HG03457 (cell line): ENCODE measurements around the gene PNO1.
A peak's percentile ranks its signal among the peaks of the same experiment; 100 is the strongest.

Experiments
- ATAC-seq: cut with Tn5 transposase; IDR thresholded peaks from one replicate; pipeline ENCODE4 v1.9.1; 2021; ENCODE audit warnings: moderate number of reproducible peaks; ENCODE audit not compliant: unreplicated experiment

The PNO1 gene

DNA sequence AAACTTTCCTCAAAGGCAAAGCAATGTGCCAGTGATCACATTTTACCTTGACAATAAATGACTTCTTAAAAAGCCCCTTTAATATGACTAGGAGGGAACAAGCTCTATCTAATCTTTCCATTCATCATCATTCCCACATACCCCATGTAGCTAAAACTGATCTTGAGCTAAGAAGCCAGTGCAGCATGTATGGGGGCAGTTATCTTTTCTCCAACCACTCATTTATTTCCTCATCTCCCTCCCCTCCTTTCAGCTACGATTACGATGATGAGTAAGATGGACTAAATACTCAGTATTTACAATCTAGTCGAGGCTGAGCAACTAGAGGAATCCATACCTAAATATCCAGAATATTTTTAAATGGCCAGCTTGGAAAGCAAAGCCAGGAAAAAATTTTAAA, 35.5 kb downstream of the PNO1 start:
- no peak for ATAC-seq

DNA sequence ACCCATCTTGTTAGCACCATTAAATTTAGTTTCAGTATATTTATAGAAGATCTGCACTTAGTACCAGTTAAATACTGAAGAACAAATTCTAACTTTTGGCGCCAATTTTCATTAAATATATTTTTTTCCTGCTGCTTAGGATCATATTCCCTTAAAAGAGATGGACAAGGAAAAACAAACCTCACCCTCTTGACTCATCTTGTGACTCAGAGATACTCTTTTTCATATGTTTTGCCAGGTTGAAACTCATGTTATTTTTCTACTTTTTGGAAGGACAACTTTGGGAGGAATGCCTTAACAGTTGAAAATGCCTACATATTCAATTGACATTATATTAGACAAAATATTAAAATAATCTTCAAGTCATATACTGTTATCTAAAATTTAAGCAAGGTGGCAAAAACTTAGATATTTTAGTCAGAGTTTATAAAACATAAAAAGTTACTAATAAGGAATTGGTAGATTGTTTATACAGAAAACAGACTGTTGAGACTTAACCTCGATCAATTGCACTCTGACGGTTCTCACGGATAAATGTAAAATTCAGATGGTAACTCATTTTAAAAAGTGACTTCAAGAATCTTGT, 36.2 kb downstream of the PNO1 start:
- no peak for ATAC-seq

GRCh38 chr2:68195096-68195495, 37.4 kb downstream of the PNO1 start:
- ATAC-seq, result no peak

DNA sequence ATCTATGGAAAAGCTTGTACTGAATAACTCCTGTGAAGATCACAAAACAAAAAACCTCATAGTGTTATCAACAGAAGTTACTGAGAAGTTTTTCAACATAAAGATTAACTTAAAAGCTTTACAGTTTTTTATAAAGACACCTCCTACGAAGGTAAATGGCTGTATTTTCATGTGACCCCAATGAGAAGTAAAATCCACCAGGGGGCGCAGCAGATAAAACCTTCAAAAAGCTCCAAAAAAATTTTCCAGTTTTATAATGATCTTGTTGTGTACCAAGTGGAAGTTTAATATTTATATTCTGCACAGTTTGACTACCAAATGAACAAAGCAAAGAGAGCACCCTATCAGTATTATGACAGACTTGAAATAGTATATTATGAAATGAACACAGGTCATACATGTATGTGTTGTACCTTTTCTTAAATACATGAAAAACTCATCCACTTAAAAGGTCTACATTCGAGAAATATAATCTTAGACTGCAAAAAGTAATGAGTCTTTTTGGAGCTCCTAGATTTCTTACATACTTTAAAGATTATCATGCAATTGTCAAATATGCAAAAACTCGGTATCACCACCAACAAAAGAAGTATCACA, 38.5 kb downstream of the PNO1 start:
- no peak for ATAC-seq

DNA sequence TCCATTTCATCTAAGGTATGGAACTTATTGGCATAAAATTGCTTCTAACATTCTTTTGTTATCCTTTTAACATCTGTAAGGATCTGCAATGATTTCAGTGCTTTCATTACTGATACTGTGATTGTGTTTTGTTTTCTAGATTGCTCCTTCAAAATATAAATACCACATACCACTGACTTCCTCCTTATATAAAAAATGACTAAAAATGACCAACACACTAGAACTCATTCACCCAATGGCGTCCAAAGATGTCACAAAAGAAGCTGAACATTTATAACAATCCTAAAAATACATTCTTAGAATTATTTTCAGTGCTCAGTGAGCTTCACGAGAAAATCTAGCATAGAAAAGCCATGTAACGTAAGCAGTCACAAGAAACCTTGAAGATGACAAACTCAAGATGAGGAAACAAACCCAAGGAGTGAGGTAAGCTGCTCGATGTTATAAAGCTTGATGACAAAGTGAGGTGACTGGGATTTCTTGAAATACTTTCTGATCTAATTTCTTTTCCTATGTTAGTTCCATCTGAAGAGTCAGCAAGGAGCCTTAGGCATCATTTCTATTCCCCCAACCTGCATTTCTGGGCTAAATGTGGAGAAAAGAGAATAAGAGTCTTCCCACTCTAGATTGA, 42.6 kb downstream of the PNO1 start:
- no peak for ATAC-seq

DNA sequence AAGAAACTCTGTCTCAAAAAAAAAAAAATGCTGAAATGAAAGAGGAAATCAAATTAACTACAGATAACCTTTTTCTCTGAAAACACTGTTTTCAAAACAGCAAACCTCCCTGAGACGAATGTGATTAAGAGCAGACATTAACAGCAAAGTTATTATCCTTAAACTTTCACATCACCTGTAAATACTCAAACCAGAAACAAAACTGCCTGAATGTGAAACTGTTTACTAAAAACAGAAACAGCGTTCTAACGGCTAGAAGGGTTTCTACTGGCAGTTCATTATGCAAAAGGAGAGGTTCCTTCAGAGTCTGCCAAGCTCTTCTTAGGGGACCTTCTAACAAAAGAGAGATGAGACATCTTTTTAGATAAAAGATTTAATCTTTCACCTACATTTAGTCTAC, 45.9 kb downstream of the PNO1 start:
- peak; percentile 92 for ATAC-seq

DNA sequence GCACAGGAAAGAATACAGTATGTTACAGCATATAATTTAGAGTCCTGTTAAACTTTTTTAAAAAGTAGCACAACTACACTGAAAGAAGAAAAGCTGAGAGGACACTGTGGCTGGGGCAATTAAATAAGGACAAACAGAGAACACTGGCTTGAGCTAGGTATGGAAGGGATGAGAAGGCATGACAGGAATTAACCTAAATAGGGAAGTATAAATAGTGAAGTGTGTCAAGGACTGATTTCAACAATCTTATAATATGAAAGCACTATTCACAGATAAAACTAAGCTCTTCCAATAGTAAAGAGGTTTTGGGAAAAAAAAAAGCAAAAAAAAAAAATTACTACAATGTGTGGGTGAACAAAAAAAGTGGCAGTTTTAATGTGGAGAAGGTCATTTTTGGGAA, 49.1 kb downstream of the PNO1 start:
- no peak for ATAC-seq

GRCh38 chr2:68214381-68214780, 56.7 kb downstream of the PNO1 start:
- ATAC-seq, result peak; percentile 61

DNA sequence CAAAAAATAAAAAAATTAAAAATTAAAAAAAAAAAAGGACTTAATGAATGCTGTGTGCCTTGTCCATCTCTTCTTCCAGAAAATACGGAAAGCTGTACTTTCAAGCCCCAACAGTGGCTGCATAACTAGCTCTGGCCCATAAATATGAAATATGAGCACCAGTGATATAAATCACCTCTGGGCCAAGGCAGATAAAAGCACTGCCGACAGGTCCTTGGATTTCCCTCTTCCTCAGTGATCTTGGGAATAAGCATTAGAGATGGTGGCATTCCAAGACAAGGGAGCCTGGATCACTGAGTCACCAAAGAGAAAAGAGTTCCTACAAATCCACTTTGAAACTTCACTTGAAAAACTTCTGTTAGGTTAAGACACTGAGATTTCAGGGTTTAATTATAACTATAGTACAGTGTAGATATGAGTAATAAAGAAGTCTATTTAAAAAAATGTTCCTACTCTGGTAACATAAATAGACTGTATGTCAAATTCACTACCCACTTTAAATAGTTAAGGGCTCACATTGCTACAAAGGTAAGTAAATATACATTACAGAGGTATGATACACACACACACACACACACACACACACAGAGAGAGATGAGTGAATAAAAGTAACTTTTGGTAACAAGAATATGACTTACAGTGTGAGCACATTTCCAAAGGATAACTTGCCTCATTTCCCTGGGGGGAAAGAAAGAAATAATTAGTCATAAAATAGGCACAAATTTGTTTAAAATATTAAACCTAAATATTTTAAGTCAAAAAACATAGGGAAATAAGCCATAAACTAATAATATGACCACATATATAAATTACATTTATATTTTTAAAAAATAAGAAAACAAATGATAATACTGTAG, 59.0 kb downstream of the PNO1 start:
- no peak for ATAC-seq

GRCh38 chr2:68217729-68218128, 60.0 kb downstream of the PNO1 start:
- no peak for ATAC-seq

GRCh38 chr2:68218343-68218901, 60.7 kb downstream of the PNO1 start:
- no peak for ATAC-seq

DNA sequence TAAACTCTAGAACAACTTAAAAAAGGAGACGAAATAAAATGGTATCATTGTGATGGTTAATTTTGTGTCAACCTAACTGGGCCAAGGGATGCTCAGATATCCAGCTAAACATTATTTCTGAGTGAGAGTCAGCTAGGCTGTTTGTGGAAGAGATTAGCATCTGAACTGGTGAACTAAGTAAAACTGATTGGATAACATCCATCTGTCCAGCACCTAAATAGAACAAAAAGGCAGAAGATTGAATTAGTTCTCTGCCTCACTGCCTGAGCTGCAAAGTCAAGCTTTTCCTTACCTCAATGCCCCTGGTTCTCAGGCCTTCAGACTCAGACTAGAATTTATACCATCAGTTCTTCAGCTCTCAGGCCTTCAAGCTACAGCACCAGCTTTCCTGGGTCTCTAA, 64.6 kb downstream of the PNO1 start:
- no peak for ATAC-seq

DNA sequence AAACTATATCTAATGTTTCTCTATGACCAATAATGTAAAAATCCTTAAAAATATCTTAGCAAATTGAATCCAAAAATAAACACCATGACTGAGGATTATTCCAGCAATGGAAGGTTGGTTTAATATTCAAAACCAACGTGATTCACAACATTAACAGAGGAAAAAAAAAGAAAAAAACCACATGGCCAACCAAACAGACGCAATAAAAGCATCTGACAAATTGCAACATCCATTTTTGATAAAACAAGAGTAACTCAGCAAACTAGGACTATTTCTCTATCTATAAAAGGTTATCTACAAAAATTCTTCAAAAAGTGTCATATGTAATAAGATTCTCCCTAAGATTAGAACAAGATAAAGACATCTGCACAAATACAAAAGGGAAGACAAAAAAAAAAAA, 65.7 kb downstream of the PNO1 start:
- ATAC-seq, result no peak

GRCh38 chr2:68225119-68225632, 67.5 kb downstream of the PNO1 start:
- ATAC-seq, result no peak
